Astrocyte (in vitro differentiated cells and primary cell): ENCODE measurements around the gene NHLRC2. TPM values are rescaled to one million over a fixed set of nuclear protein-coding genes. Genes with fewer than 3 reads are reported as not detected.
A peak's percentile ranks its signal among the peaks of the same experiment; 100 is the strongest.

Experiments
- DNase-seq: peaks from one replicate; pipeline ENCODE4 v3.0.0-alpha.2; 2010; ENCODE audit warnings: low read depth
- FAIRE-seq: peaks from 2 replicates; lab custom pipeline; 2011; peaks lifted over from hg19 to GRCh38; lab: Jason Lieb, UNC
- H2AFZ ChIP-seq: 2 replicates; pipeline ENCODE4 v1.6.0; 2012; ENCODE audit warnings: low read depth, low read length, inconsistent platforms
- H3K27ac ChIP-seq: 2 replicates; pipeline ENCODE4 v1.5.1; 2011; ENCODE audit warnings: low read depth, low read length, inconsistent platforms
- H3K27me3 ChIP-seq: 2 replicates; pipeline ENCODE4 v1.6.0; 2011; ENCODE audit warnings: low read length, inconsistent platforms; ENCODE audit not compliant: insufficient read depth
- H3K36me3 ChIP-seq: 2 replicates; pipeline ENCODE4 v1.5.1; 2011; ENCODE audit warnings: low read length, inconsistent platforms; ENCODE audit not compliant: insufficient read depth
- H3K4me1 ChIP-seq: 2 replicates; pipeline ENCODE4 v1.5.1; 2011; ENCODE audit warnings: low read length, inconsistent platforms; ENCODE audit not compliant: insufficient read depth
- H3K4me2 ChIP-seq: 2 replicates; pipeline ENCODE4 v1.6.0; 2012; ENCODE audit warnings: low read length, inconsistent platforms
- H3K4me3 ChIP-seq: 2 replicates; pipeline ENCODE4 v1.5.1; 2011; ENCODE audit warnings: low read depth, mild to moderate bottlenecking, low read length, inconsistent platforms; ENCODE audit not compliant: insufficient read depth
- H3K79me2 ChIP-seq: 2 replicates; pipeline ENCODE4 v1.6.0; 2012; ENCODE audit warnings: mild to moderate bottlenecking, low read length, inconsistent platforms; ENCODE audit not compliant: insufficient read depth
- H3K9ac ChIP-seq: 2 replicates; pipeline ENCODE4 v1.6.0; 2012; ENCODE audit warnings: mild to moderate bottlenecking, low read length, inconsistent platforms
- H3K9me3 ChIP-seq: 2 replicates; pipeline ENCODE4 v1.5.1; 2012; ENCODE audit warnings: low read depth, mild to moderate bottlenecking, low read length, inconsistent platforms; ENCODE audit not compliant: insufficient read depth
- H4K20me1 ChIP-seq: 2 replicates; pipeline ENCODE4 v1.6.0; 2012; ENCODE audit warnings: low read length, inconsistent platforms; ENCODE audit not compliant: insufficient read depth
- H3K27ac Mint-ChIP-seq: one replicate; pipeline ENCODE4 v1.8.0; 2021; ENCODE audit warnings: mild to moderate bottlenecking, mixed read lengths; ENCODE audit not compliant: unreplicated experiment
- H3K27me3 Mint-ChIP-seq: one replicate; pipeline ENCODE4 v1.8.0; 2021; ENCODE audit warnings: low read depth, mixed read lengths; ENCODE audit not compliant: unreplicated experiment
- H3K36me3 Mint-ChIP-seq: one replicate; pipeline ENCODE4 v1.8.0; 2021; ENCODE audit warnings: low read depth, mixed read lengths; ENCODE audit not compliant: unreplicated experiment
- H3K4me1 Mint-ChIP-seq: one replicate; pipeline ENCODE4 v1.8.0; 2021; ENCODE audit warnings: low read depth, mixed read lengths; ENCODE audit not compliant: unreplicated experiment
- H3K4me3 Mint-ChIP-seq: one replicate; pipeline ENCODE4 v1.8.0; 2021; ENCODE audit warnings: mild to moderate bottlenecking, moderate library complexity, mixed read lengths; ENCODE audit not compliant: unreplicated experiment
- H3K9me3 Mint-ChIP-seq: one replicate; pipeline ENCODE4 v1.8.0; 2021; ENCODE audit warnings: mild to moderate bottlenecking, mixed read lengths; ENCODE audit not compliant: unreplicated experiment
- CTCF ChIP-seq: IDR thresholded peaks from 2 replicates; pipeline ENCODE4 v1.5.1; 2011; ENCODE audit warnings: low read depth, mild to moderate bottlenecking, inconsistent platforms, low read length, moderate library complexity; ENCODE audit not compliant: insufficient read depth
- EZH2 ChIP-seq: IDR thresholded peaks from 2 replicates; pipeline ENCODE4 v1.6.1; 2012; ENCODE audit warnings: mild to moderate bottlenecking, low read length, inconsistent platforms; ENCODE audit not compliant: insufficient read depth
- total RNA-seq: library from RNA; stranded (reverse); gene quantifications from 2 replicates; pipeline ENCODE4 v1.2.1, GENCODE V29; 2021

Gene NHLRC2
- total RNA-seq, 1 donor from 2014 or later, result 16.9 TPM

- no peak overlapping the region for H3K4me2 ChIP-seq
- peaks cover 9% of the 10 kb centered on the region for H3K27me3 Mint-ChIP-seq
- H3K9me3 Mint-ChIP-seq, result peaks cover 6% of the 10 kb centered on the region
- H4K20me1 ChIP-seq, result no peaks in the 10 kb centered on the region
- H3K27ac ChIP-seq, result no peak overlapping the region
- no peak overlapping the region for H3K27ac Mint-ChIP-seq
- no peak overlapping the region for H3K4me3 ChIP-seq
- H3K36me3 ChIP-seq, result no peaks in the 10 kb centered on the region
- FAIRE-seq (no peak), DNase-seq (no peak)
- H3K4me1 Mint-ChIP-seq, result peaks cover 5% of the 10 kb centered on the region
- no peaks in the 10 kb centered on the region for H3K27me3 ChIP-seq
- H3K79me2 ChIP-seq, result no peaks in the 10 kb centered on the region
- H3K9ac ChIP-seq, result no peak overlapping the region
- H2AFZ ChIP-seq, result no peak overlapping the region
- H3K36me3 Mint-ChIP-seq, result peaks cover 4% of the 10 kb centered on the region
- no peaks in the 10 kb centered on the region for H3K9me3 ChIP-seq
- TF ChIP-seq EZH2, result no peak
- TF ChIP-seq CTCF, result no peak
- no peak overlapping the region for H3K4me3 Mint-ChIP-seq
- H3K4me1 ChIP-seq, result no peaks in the 10 kb centered on the region
Measured at GRCh38 chr10:113927440-113927839, 73.0 kb downstream of the NHLRC2 start.

DNA sequence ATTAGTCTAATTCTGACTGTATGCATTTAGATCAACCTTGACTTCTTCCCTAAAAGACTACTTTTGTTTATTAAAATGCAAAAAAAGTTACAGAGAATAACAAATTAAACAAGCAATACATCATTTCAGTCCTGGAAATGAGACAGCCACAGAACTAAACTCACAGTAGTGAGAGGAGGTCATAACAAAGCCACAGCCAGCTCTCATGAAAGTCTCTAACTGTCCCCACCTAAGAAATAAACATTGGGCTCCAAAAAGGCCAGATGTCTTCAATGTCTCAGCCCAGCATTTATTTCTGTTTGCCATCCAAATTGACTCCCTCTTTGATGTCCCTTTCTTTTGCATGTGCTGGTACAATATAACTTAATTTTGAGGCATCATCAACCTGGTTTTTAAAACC lies 74.4 kb downstream of the NHLRC2 start:
- peaks cover 14% of the 10 kb centered on the region for H3K27me3 Mint-ChIP-seq
- DNase-seq (no peak), FAIRE-seq (peak; percentile 29)
- no peak for TF ChIP-seq CTCF
- TF ChIP-seq EZH2, result no peak
- no peaks in the 10 kb centered on the region for H3K9me3 ChIP-seq
- no peak overlapping the region for H2AFZ ChIP-seq
- no peak overlapping the region for H3K9ac ChIP-seq
- no peak overlapping the region for H3K4me3 Mint-ChIP-seq
- no peaks in the 10 kb centered on the region for H3K36me3 ChIP-seq
- H3K4me1 Mint-ChIP-seq, result peaks cover 5% of the 10 kb centered on the region
- H3K79me2 ChIP-seq, result no peaks in the 10 kb centered on the region
- H3K4me3 ChIP-seq, result no peak overlapping the region
- no peak overlapping the region for H3K27ac Mint-ChIP-seq
- H3K9me3 Mint-ChIP-seq, result peaks cover 8% of the 10 kb centered on the region
- H3K4me2 ChIP-seq, result no peak overlapping the region
- H3K36me3 Mint-ChIP-seq, result peaks cover 2% of the 10 kb centered on the region
- no peaks in the 10 kb centered on the region for H4K20me1 ChIP-seq
- no peaks in the 10 kb centered on the region for H3K27me3 ChIP-seq
- no peaks in the 10 kb centered on the region for H3K4me1 ChIP-seq
- no peak overlapping the region for H3K27ac ChIP-seq

DNA sequence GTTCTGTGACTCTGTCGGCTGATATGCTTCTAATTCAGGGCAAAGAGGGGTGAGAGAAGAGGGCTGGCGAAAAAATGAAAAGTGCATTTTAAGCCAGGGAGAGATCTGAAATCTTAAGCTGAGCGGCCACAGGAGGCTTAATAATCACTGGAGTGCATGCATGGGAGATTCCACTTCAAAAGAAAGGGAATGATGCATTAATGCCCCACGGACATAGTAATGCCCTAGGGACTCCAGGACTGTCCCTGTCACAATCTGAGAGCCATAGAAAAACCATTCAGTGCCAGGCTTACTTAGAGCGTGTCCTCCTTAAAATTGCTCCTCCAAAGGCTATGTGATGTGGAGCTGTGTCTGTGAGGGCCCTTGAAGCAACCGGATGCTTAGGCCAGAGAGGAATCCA lies 75.1 kb downstream of the NHLRC2 start:
- Histone ChIP-seq H3K79me2 (no peaks in the 10 kb centered on the region), H2AFZ (no peak overlapping the region), H3K27me3 (no peaks in the 10 kb centered on the region), H3K4me3 (no peak overlapping the region), H4K20me1 (no peaks in the 10 kb centered on the region), H3K9me3 (no peaks in the 10 kb centered on the region), H3K4me2 (no peak overlapping the region), H3K9ac (no peak overlapping the region), H3K27ac (no peak overlapping the region), H3K4me1 (no peaks in the 10 kb centered on the region), H3K36me3 (no peaks in the 10 kb centered on the region)
- Mint-ChIP-seq H3K4me1 (peaks cover 5% of the 10 kb centered on the region), H3K4me3 (no peak overlapping the region), H3K27me3 (peaks cover 18% of the 10 kb centered on the region), H3K36me3 (peaks cover 2% of the 10 kb centered on the region), H3K9me3 (peaks cover 8% of the 10 kb centered on the region), H3K27ac (no peak overlapping the region)
- no peak for TF ChIP-seq EZH2
- TF ChIP-seq CTCF, result no peak
- FAIRE-seq (no peak), DNase-seq (no peak)
